ENCODE data around the gene NR1H2.
A peak's percentile ranks its signal among the peaks of the same experiment; 100 is the strongest.
"Not testable (repeated sequence)": the region's sequence is repeated elsewhere in the genome, so short reads cannot be mapped to it uniquely, and the experiment has no call there.

The NR1H2 gene

DNA sequence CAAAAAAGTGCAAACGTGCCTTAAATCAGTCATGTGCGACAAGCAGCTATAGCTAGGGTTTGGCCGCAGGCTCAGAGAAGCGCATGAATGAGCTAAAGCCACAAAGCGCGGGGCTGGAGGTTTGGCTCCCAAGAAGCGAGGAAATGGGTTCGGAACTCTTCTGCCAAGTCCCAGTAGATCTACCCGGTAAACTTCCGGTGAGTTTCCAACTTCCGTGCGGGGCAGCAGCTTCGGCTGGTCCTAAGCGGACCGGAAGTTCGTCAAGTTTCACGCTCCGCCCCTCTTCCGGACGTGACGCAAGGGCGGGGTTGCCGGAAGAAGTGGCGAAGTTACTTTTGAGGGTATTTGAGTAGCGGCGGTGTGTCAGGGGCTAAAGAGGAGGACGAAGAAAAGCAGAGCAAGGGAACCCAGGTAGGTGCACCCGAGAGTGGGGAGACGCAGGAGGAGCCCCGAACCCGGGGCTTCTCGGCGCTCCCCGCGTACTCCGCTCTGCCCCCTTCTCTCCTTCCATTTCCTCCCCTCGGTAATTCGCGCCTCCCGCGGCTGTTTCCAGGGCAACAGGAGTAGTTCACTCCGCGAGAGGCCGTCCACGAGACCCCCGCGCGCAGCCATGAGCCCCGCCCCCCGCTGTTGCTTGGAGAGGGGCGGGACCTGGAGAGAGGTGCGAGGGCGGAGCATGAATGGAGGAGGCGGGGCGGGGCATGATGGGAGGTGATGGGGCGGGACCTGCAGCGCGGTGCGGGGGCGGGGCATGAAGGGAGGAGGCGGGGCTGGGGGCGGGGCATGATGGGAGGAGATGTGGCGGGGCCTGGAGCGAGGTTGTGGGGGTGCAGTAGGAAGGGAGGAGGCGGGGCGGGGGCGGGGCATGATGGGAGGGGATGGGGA lies at the start of gene NR1H2:
Gene NR1H2, plus strand, starts transcription at position 292 of the 885 bp plus-strand sequence. CDS start 1,149 bp downstream, outside the sequence.
- FAIRE-seq: peak; percentile 79

DNA sequence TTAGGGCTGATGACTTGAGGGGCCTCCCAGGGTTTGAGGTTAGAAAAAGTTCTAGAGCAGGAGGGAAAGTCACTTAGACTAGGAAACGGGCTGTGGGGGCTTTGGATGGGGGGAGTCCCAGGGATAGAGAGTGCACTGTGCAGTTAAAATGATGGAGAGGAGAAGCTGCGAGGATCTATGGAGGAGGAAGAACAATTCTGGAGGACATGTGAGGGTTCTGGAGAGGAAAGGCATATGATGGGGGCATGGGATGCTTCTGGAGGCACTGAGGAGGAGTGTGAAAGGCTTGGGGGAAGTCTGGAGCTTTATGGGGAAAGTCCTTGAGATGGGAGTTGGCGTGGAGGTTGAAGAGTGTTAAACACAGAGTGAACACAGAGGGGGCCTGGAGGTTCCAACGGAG lies 49.2 kb upstream of the NR1H2 start:
- no peak for FAIRE-seq

- FAIRE-seq: no peak
Observed at GRCh38 chr19:50327461-50328223, 48.6 kb upstream of the NR1H2 start.

- no peak for FAIRE-seq
Observed at GRCh38 chr19:50328224-50328872, 47.9 kb upstream of the NR1H2 start.

- no peak for FAIRE-seq
Observed at GRCh38 chr19:50328873-50329145, 47.4 kb upstream of the NR1H2 start.

DNA sequence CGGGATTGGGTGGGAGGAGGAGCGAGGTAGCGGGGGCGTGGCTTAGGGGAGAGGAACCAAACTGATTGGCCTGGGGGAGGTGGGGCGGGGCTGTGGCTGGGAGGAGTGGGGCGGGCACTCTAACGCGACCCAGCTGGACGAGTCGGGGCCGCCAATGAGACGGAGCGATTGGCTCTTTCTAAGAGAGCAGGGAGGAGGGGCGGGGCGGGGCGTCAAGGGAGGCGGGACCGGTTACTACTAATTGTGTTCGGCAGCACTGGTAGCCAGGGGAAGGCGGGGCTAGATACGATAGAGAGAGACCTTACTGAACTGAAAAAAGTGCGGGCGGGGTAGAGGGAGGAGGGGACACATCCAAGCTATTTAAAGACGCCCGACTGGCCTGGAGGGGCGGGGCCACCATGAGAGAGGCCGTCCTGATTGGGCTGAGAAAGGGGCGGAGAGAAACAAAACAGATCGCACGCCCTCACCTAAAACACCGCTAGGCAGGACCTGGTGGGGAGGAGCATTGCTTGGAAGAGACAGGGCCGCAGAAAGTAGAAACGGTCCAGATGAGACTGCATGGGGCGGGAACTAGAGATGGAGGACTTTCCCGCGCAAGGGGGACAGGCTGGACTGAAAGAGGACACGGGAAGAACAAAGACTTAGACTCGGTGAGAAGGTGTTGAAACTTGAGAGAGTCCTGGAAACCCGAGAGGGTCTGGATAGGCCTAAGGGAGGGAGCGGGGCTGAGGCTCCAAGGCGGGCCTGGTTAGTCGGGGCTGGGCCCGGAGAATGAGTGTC lies 46.9 kb upstream of the NR1H2 start, which contains the start of gene KCNC3:
Gene KCNC3, minus strand, starts transcription at position 232 of the 780 bp plus-strand sequence. CDS start 295 bp downstream, outside the sequence.
- peak; percentile 76 for FAIRE-seq

DNA sequence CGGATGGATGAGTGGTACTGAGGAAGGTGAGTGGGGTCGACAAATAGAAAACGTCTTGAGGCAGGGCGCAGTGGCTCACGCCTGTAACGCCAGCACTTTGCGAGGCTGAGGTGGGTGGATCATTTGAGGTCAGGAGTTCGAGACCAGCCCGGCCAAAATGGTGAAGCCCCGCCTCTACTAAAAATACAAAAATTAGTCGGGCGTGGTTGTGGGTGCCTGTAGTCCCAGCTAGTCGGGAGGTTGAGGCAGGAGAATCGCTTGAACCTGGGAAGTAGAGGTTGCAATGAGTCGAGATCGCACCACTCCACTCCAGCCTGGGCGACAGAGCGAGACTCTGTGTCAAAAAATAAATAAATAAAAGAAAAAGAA lies 46.3 kb upstream of the NR1H2 start:
- not testable (repeated sequence) for FAIRE-seq

DNA sequence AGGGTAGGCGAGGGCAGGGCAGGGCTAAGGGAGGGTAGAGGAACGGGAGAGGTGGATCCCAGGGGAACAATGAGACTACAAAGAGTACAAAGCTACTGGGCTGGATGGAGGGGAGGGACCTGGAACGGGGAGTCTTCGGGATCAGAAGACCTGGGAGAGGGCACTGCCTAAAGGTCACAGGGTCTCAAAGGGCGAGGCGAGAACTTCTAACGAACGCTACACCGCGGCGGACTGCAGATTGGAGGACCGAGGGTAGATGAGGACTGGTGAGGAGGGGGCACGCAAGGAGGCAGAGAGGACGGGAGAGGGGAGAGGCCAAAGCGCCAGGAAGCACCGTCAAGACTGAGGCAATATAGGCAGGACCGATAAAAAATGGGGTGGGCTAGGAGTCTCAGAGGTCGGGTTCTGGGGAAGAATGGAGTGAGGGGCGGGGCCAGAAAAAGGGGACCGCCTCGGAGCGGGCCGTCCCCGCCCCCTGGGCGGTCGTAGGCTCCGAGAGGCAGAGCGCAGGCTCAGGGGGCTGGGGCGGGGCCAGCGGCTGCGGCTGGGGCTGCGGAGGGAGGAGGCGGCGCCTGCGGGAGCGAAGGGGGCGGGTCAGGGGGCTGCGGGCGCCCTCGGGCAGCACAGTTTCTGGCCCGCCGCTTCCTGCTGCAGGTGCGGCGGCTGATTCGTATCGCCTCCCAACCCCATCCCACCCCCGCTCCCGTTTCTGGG lies 45.7 kb upstream of the NR1H2 start:
- no peak for FAIRE-seq

DNA sequence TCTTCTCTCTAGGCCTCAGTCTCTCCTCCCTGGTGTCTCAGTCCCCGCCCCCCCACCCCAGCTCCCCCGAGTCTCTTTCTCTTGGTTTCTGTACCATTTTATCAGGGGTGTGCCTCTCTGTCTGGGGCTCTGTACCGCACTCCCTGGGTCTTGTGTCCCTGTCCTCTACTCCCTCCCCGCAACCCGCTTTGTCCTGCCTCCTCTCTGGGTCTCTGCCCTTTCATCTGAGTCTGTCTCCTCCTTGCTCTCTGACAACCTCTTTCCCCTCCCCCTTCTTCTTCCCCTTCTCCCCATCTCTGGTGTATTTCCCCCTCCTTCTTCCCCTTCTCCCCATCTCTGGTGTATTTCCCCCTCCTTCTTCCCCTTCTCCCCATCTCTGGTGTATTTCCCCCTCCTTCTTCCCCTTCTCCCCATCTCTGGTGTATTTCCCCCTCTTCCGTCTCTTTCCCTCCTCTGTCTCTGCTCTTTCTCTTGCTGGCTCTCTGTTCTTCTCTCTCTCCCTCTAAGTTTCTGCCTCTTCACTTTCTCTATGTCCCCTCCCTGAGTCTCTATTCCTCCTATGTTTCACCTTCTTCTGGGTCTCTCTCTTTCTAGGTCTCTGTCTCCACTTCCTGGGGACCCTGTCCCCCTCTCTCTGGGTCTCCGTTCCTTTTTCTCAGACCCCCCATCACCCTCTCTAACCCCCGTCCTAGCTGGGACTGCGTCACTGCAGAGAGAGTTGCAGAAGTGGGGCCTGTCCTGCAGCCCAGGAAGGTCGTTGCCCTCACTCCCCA lies 44.9 kb upstream of the NR1H2 start:
- FAIRE-seq: no peak

GRCh38 chr19:50331994-50332243 lies 44.3 kb upstream of the NR1H2 start:
- no peak for FAIRE-seq

DNA sequence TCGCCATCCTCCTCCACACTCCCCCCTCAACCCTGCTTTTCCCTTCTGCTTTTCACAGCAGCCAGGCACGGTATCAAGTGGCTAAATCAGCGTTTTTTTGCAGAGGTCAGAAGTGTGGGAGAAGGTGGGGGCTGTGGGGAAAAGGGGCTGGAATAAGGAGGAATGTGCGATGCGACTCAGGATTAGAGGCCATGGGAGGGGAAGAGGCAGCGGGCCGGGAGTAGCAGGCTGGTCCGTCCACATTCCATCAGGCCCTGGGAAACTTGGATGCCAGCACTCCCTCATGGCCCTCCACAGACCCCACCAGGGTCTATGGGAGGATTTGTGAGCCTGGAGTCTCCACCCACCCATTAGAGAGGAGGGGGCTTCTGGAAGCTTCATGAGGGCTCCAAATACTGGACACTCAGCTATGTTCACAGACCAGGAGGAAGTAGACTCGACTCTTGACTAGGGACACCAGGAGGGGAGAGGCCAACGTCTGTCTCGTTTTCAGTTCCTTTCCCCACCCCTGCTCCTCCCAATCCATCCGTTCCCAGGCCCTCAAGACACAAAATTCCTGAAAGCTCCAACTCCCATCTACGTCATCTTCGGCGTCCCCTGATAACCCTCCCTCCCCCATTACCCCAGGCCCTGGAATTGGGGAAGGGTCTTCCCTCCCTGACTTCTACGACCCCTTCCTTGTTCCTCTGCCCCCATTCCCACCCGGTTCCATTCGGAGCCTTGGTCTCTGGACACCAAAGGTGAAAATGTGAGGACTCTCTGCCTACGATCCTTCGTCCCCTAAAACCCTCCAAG lies 43.8 kb upstream of the NR1H2 start:
- FAIRE-seq: no peak

- no peak for FAIRE-seq
Observed at GRCh38 chr19:50333235-50333736, 43.0 kb upstream of the NR1H2 start.

GRCh38 chr19:50333737-50334617 lies 42.3 kb upstream of the NR1H2 start:
- FAIRE-seq: no peak

- no peak for FAIRE-seq
Observed at GRCh38 chr19:50334741-50335421, 41.4 kb upstream of the NR1H2 start.

DNA sequence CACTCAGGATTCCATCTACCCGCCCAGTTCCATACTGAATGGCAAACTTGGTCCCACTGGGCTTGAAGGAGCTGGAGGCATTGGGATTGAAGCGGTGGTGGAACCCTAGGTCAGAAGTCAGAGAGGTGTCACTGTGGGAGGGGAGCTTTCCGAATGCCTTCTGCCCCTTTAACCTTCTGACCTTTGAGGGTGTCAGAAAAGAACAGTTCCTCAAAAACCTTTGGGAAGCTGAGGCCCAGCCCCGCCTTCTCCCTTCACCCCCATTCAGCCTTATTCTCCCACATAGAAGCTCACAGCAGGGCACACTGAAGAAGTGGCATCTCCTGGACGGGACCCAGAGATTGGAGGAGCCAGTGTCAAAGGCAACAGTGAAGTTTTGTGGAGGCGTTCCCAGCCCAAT lies 39.2 kb upstream of the NR1H2 start:
- FAIRE-seq: not testable (repeated sequence)

GRCh38 chr19:50340331-50340730 lies 35.9 kb upstream of the NR1H2 start:
- FAIRE-seq: no peak

- FAIRE-seq: no peak
Observed at GRCh38 chr19:50341091-50341564, 35.1 kb upstream of the NR1H2 start.

GRCh38 chr19:50344661-50345318 lies 31.5 kb upstream of the NR1H2 start:
- FAIRE-seq: no peak
